Fibroblast of lung (primary cell): ENCODE results near the gene HINT2. TPM values are rescaled to one million over a fixed set of nuclear protein-coding genes. Genes with fewer than 3 reads are reported as not detected.
A peak's percentile ranks its signal among the peaks of the same experiment; 100 is the strongest.

Experiments used
- DNase-seq, 2 donors: peaks; one replicate each; pipeline versions ENCODE4 v3.0.0 to v3.0.0-alpha.2; 2010; ENCODE audit warnings: low read depth in 2 of 2
- H2AFZ ChIP-seq: 2 replicates; pipeline ENCODE4 v1.5.1; 2012; ENCODE audit warnings: low read length, control low read depth, inconsistent platforms
- H3K27ac ChIP-seq: 2 replicates; pipeline ENCODE4 v1.5.1; 2011; ENCODE audit warnings: low read length, control low read depth; ENCODE audit not compliant: insufficient read depth
- H3K27me3 ChIP-seq: 2 replicates; pipeline ENCODE4 v1.5.1; 2011; ENCODE audit warnings: mild to moderate bottlenecking, low read length; ENCODE audit not compliant: control insufficient read depth, insufficient read depth
- H3K36me3 ChIP-seq: 2 replicates; pipeline ENCODE4 v1.5.1; 2011; ENCODE audit warnings: low read length; ENCODE audit not compliant: control insufficient read depth, insufficient read depth
- H3K4me1 ChIP-seq: 2 replicates; pipeline ENCODE4 v1.5.1; 2011; ENCODE audit warnings: low read length; ENCODE audit not compliant: control insufficient read depth, insufficient read depth; ENCODE audit errors: extremely low read depth
- H3K4me2 ChIP-seq: 2 replicates; pipeline ENCODE4 v1.5.1; 2011; ENCODE audit warnings: low read length, control low read depth; ENCODE audit not compliant: insufficient read depth; ENCODE audit errors: extremely low read depth
- H3K4me3 ChIP-seq, 4 experiments: fragments of 200-600 bp in 1 of 4; sonication (generic) in 1 of 4; replicated peaks in 1 of 4; 2 replicates each; pipeline ENCODE4 v1.5.1; 2011 to 2016; ENCODE audit warnings: low read length in 4 of 4, low read depth in 3 of 4, mild to moderate bottlenecking in 3 of 4, control low read depth in 2 of 4, inconsistent platforms in 1 of 4, mixed read lengths in 1 of 4; ENCODE audit not compliant: insufficient read depth in 1 of 4; ENCODE audit errors: control extremely low read depth in 1 of 4
- H3K79me2 ChIP-seq: 2 replicates; pipeline ENCODE4 v1.5.1; 2012; ENCODE audit warnings: mild to moderate bottlenecking, low read length, inconsistent platforms; ENCODE audit not compliant: control insufficient read depth, insufficient read depth
- H3K9ac ChIP-seq: 2 replicates; pipeline ENCODE4 v1.5.1; 2011; ENCODE audit warnings: mild to moderate bottlenecking, low read length, control low read depth; ENCODE audit not compliant: insufficient read depth
- H3K9me3 ChIP-seq: 2 replicates; pipeline ENCODE4 v1.5.1; 2012; ENCODE audit warnings: low read depth, low read length; ENCODE audit not compliant: control insufficient read depth, insufficient read depth
- H4K20me1 ChIP-seq: 2 replicates; pipeline ENCODE4 v1.5.1; 2011; ENCODE audit warnings: low read length; ENCODE audit not compliant: control insufficient read depth, insufficient read depth; ENCODE audit errors: extremely low read depth
- EZH2 ChIP-seq: IDR thresholded peaks from 2 replicates; pipeline ENCODE4 v1.5.1; 2012; ENCODE audit warnings: low read length, control low read depth, mild to moderate bottlenecking; ENCODE audit errors: missing control alignments
- polyA minus RNA-seq: library from RNA; depleted of rRNA, polyadenylated mRNA; stranded (reverse); fragments of >200 nt; gene quantifications from 2 replicates; pipeline ENCODE4 v1.2.3, GENCODE V29; 2011; ENCODE audit warnings: low replicate concordance
- polyA plus RNA-seq, 2 donors: library from polyadenylated mRNA; depleted of rRNA in 1 of 2; stranded (reverse) in 1 of 2; unstranded in 1 of 2; fragments of >200 nt; gene quantifications; 2 replicates each; pipeline ENCODE4 v1.2.1, GENCODE V29; 2011 to 2012; ENCODE audit warnings: missing spikeins in 1 of 2
- total RNA-seq: library from RNA; depleted of rRNA; stranded (reverse); fragments of >200 nt; gene quantifications from 2 replicates; pipeline ENCODE4 v1.2.1, GENCODE V29; 2014
- TF ChIP-seq, protein P1 (sequence below), 2 donors: IDR thresholded peaks in 1 of 2; conservative IDR thresholded peaks in 1 of 2; 1 replicate in 1 of 2; 2 replicates in 1 of 2; pipeline ENCODE4 v1.5.1; 2011 to 2012; ENCODE audit warnings: low read length in 2 of 2, control low read depth in 1 of 2, inconsistent platforms in 1 of 2, low read depth in 1 of 2, mild to moderate bottlenecking in 1 of 2

HINT2 gene
- 24.9 and 34.2 TPM in 2 replicates for total RNA-seq
- 13.1 and 22.9 TPM in 2 replicates for polyA plus RNA-seq
- polyA plus RNA-seq (2012): 29.5 and 48.6 TPM in 2 replicates
- 6.8 and 9.2 TPM in 2 replicates for polyA minus RNA-seq

DNA sequence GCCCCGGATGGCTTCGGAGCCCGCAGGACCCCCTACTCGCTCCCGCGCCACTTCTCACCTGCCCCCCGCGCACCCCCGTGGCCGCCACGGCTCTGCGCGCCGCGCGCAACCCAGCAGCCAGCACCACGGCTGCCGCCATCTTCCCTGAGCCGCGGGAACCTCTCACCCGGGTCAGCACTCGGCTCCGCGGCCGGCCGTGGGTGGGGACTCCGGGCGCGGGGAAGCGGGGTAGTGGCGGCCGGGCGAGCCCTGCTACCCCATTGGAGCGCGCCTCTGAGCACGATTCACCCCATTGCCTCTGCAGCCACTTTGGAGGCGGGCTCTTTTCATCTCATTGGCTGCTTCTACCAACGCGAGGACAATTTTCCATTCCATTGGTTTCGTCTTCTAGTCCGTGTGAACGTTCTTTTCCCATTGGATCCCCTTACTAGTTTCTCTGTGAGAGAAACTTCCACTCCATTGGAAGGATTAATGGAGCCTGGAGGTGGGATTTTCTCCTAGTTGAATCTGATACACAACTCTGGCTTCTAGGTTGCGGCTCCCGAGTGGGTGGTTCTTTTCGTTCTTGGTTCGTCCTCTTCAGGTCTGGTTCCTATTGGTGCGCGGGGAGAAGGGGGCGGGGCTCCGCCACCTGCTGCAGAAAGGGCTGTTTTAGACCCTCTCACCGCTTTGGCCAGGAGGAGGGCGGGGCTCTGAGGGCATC, at the start of gene HINT2:
Gene HINT2, minus strand, starts transcription at position 202 of the 703 bp plus-strand sequence. Its CDS starts 63 bp downstream, at position 139.
- TF ChIP-seq EZH2: no peak
- TF ChIP-seq, protein P1, sequence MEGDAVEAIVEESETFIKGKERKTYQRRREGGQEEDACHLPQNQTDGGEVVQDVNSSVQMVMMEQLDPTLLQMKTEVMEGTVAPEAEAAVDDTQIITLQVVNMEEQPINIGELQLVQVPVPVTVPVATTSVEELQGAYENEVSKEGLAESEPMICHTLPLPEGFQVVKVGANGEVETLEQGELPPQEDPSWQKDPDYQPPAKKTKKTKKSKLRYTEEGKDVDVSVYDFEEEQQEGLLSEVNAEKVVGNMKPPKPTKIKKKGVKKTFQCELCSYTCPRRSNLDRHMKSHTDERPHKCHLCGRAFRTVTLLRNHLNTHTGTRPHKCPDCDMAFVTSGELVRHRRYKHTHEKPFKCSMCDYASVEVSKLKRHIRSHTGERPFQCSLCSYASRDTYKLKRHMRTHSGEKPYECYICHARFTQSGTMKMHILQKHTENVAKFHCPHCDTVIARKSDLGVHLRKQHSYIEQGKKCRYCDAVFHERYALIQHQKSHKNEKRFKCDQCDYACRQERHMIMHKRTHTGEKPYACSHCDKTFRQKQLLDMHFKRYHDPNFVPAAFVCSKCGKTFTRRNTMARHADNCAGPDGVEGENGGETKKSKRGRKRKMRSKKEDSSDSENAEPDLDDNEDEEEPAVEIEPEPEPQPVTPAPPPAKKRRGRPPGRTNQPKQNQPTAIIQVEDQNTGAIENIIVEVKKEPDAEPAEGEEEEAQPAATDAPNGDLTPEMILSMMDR (conservative IDR thresholded peaks at IDR 0.05 in 1 of 2, IDR thresholded peaks at IDR 0.05 in 1 of 2; ENCODE audit: low read depth in 1 of 2, low read length in 2 of 2): no peak
- H3K27ac ChIP-seq: peak within 1 kb of the TSS; percentile 83

DNA sequence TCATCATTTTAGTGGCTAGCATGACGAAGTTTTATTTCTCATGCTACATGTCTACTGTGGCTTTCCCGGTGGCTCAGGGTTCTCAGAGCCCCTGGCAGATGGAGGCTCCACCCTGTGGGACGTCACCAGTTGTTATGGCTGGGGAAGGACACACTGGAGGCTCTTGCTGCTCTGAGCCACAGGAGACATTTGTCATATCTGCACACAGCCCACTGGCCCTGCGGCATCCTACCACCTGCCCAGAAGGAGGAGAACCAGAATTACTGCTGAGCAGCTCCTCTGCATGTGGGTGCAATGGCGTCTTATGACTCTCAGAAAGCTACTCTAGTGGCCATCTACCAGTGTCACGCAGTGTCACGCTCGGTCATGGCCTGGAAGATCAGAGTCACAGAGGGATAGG, 48.7 kb upstream of the HINT2 start:
- DNase-seq: no peak
- H3K36me3 ChIP-seq: no peaks in the 10 kb centered on the region

More for the DNA sequence above, at the start of gene HINT2:
- H3K9ac ChIP-seq: peak within 1 kb of the TSS; percentile 80
- no peaks in the 10 kb centered on the region for H3K36me3 ChIP-seq
- peak within 1 kb of the TSS; percentile 67 for H2AFZ ChIP-seq
- no peaks in the 10 kb centered on the region for H4K20me1 ChIP-seq
- H3K4me2 ChIP-seq: peak within 1 kb of the TSS; percentile 90
- H3K79me2 ChIP-seq: no peaks in the 10 kb centered on the region
- H3K4me3 ChIP-seq: peak within 1 kb of the TSS; percentile 69 to 90 (median 81)
- H3K27me3 ChIP-seq: peaks cover 2% of the 10 kb centered on the region
- peak; percentile 99 for DNase-seq
- H3K4me1 ChIP-seq: peaks cover 12% of the 10 kb centered on the region
- H3K9me3 ChIP-seq: no peaks in the 10 kb centered on the region

DNA sequence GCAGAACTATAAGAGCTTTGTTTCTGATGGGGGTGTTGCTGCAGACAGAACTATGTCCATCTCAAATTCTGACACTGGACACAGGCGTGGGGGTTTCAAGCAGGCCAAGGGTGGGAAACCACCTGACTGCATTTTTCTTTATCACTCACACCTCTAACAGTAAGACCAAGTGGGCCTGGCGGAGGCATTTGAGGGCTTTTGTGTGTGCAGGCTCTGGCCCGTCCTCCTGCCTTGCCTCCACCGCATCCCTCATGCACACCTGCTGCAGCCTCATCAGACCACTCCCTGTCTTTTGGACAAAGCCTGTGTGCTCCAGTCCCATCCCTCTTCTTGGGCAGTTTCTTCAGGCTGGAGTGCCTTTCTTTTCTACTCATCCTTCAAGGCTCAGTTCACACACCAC, 47.5 kb upstream of the HINT2 start:
- Histone ChIP-seq H2AFZ (no peak overlapping the region), H3K79me2 (no peaks in the 10 kb centered on the region)
- TF ChIP-seq, protein P1 (conservative IDR thresholded peaks at IDR 0.05 in 1 of 2, IDR thresholded peaks at IDR 0.05 in 1 of 2; ENCODE audit: low read depth in 1 of 2, low read length in 2 of 2): no peak
- TF ChIP-seq EZH2: no peak

More for the DNA sequence above, 48.7 kb upstream of the HINT2 start:
- no peak overlapping the region for H2AFZ ChIP-seq
- no peaks in the 10 kb centered on the region for H4K20me1 ChIP-seq
- H3K79me2 ChIP-seq: no peaks in the 10 kb centered on the region
- H3K27ac ChIP-seq: no peak overlapping the region
- H3K4me1 ChIP-seq: no peaks in the 10 kb centered on the region
- H3K4me3 ChIP-seq: no peak overlapping the region
- TF ChIP-seq, protein P1 (conservative IDR thresholded peaks at IDR 0.05 in 1 of 2, IDR thresholded peaks at IDR 0.05 in 1 of 2; ENCODE audit: low read depth in 1 of 2, low read length in 2 of 2): no peak
- TF ChIP-seq EZH2: no peak
- no peak overlapping the region for H3K4me2 ChIP-seq
- H3K9ac ChIP-seq: no peak overlapping the region
- no peaks in the 10 kb centered on the region for H3K9me3 ChIP-seq
- H3K27me3 ChIP-seq: peaks cover 30% of the 10 kb centered on the region

More for the DNA sequence above, 47.5 kb upstream of the HINT2 start:
- Histone ChIP-seq H3K27me3 (peaks cover 30% of the 10 kb centered on the region), H3K4me2 (no peak overlapping the region), H3K4me1 (no peaks in the 10 kb centered on the region), H4K20me1 (no peaks in the 10 kb centered on the region), H3K9me3 (no peaks in the 10 kb centered on the region), H3K36me3 (no peaks in the 10 kb centered on the region), H3K4me3 (no peak overlapping the region), H3K9ac (no peak overlapping the region), H3K27ac (no peak overlapping the region)
- no peak for DNase-seq
